Measurements from ENCODE around the gene LANCL2.
A peak's percentile ranks its signal among the peaks of the same experiment; 100 is the strongest.

Gene LANCL2

DNA sequence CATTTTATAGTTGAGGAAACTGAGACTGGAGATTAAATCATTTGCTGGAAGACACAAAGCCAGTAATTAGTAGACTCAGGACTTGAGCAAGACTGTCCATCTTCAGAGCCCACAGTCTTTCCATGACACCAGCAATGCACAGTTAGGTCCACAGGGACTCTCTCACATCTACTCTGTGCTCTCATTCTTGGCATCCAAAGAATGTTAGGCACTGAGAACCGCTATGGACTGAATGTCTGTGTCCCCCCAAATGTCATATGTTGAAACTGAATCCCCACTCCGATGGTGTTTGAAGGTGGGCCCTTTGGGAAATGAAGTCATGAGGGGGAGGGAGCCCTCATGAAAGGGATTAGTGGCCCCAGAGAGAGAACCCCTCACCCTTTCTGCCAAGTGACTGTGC lies 100.6 kb downstream of the LANCL2 start:
- no peak overlapping the region for H3K18ac ChIP-seq (ENCODE audit: low read depth in 1 of 2, low read length in 2 of 2)
- H2AFZ ChIP-seq (ENCODE audit: low read depth, low read length), result no peak overlapping the region
- peaks cover 18% of the 10 kb centered on the region for H3K9me3 ChIP-seq (ENCODE audit: control insufficient read depth, low read length)
- no peak overlapping the region for H3K4me2 ChIP-seq (ENCODE audit: low read length, poor library complexity, severe bottlenecking)
- H3K23ac ChIP-seq (ENCODE audit: low read length in 2 of 2), result no peak overlapping the region
- no peak overlapping the region for H3K14ac ChIP-seq (ENCODE audit: low read length in 2 of 2)
- H3K9ac ChIP-seq (ENCODE audit: low read length), result no peak overlapping the region
- DNase-seq, result peak; percentile 45
- H4K8ac ChIP-seq (ENCODE audit: low read length), result no peak overlapping the region
- no peak overlapping the region for H2BK12ac ChIP-seq (ENCODE audit: low read length in 2 of 2)
- H3K79me1 ChIP-seq (replicated peaks; ENCODE audit: low read length, poor library complexity, severe bottlenecking), result peaks cover 34% of the 10 kb centered on the region
- H2BK120ac ChIP-seq (ENCODE audit: low read depth, low read length), result no peak overlapping the region
- no peak overlapping the region for H3K4me3 ChIP-seq (ENCODE audit: insufficient read depth in 1 of 2, low read depth in 1 of 2, low read length in 2 of 2)
- peaks cover 16% of the 10 kb centered on the region for H3K4me1 ChIP-seq (ENCODE audit: control insufficient read depth, insufficient read depth, low read depth, low read length)
- H3K27me3 ChIP-seq (ENCODE audit: control insufficient read depth in 1 of 2, insufficient read depth in 1 of 2, low read length in 2 of 2), result no peaks in the 10 kb centered on the region
- no peak overlapping the region for H3K4ac ChIP-seq (ENCODE audit: low read depth in 1 of 2, low read length in 2 of 2)
- no peak overlapping the region for H3K27ac ChIP-seq (ENCODE audit: low read length, poor library complexity, severe bottlenecking)
- H4K91ac ChIP-seq (ENCODE audit: low read length), result no peak overlapping the region
- 48% methylated on average over 2 of the region's 2 CpGs for WGBS
- no peak overlapping the region for H2AK5ac ChIP-seq (ENCODE audit: low read length, severe bottlenecking)
- H2BK5ac ChIP-seq (ENCODE audit: low read depth, low read length, poor library complexity, severe bottlenecking), result no peak overlapping the region
- H2BK15ac ChIP-seq (ENCODE audit: low read depth, poor library complexity, severe bottlenecking), result no peak overlapping the region
- H3K36me3 ChIP-seq (ENCODE audit: control insufficient read depth in 1 of 2, insufficient read depth in 2 of 2, low read depth in 1 of 2, low read length in 2 of 2), result peaks cover 33 to 66% of the 10 kb centered on the region in 2 experiments

DNA sequence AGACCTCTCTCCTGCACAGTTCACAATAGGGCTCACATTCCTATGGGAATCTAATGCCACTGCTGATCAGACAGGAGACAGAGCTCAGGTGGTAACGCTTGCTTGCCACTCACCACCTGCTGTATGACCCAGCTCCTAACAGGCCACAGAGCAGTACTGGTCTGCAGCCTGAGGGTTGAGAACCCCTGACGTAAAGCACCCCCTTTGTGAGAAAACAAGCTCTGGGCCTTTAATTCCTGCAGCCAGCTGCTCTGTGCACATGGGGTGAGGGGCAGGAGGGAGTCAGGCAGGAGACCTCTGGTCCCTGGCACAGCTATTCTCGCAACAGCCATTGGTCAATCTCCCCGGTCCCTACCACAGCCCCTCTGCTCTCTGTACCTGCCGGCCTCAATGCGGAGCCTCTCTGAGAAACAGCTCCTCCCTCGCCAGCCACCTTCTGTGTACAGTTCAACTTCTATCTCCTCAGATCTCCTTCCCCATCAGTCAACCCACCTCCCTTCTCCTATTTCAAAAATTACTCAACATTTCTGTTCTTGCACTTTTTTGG lies 102.0 kb downstream of the LANCL2 start:
- Histone ChIP-seq H3K27me3 (ENCODE audit: control insufficient read depth in 1 of 2, insufficient read depth in 1 of 2, low read length in 2 of 2) (no peaks in the 10 kb centered on the region), H3K4me2 (ENCODE audit: low read length, poor library complexity, severe bottlenecking) (no peak overlapping the region), H2BK12ac (ENCODE audit: low read length in 2 of 2) (no peak overlapping the region), H2BK120ac (ENCODE audit: low read depth, low read length) (no peak overlapping the region), H3K4ac (ENCODE audit: low read depth in 1 of 2, low read length in 2 of 2) (no peak overlapping the region), H4K8ac (ENCODE audit: low read length) (no peak overlapping the region), H3K27ac (ENCODE audit: low read length, poor library complexity, severe bottlenecking) (no peak overlapping the region), H2BK15ac (ENCODE audit: low read depth, poor library complexity, severe bottlenecking) (no peak overlapping the region), H3K4me3 (ENCODE audit: insufficient read depth in 1 of 2, low read depth in 1 of 2, low read length in 2 of 2) (no peak overlapping the region), H3K18ac (ENCODE audit: low read depth in 1 of 2, low read length in 2 of 2) (no peak overlapping the region), H2AK5ac (ENCODE audit: low read length, severe bottlenecking) (no peak overlapping the region), H4K91ac (ENCODE audit: low read length) (no peak overlapping the region), H2AFZ (ENCODE audit: low read depth, low read length) (no peak overlapping the region), H3K23ac (ENCODE audit: low read length in 2 of 2) (no peak overlapping the region), H3K9me3 (ENCODE audit: control insufficient read depth, low read length) (peaks cover 14% of the 10 kb centered on the region), H3K36me3 (ENCODE audit: control insufficient read depth in 1 of 2, insufficient read depth in 2 of 2, low read depth in 1 of 2, low read length in 2 of 2) (peaks cover 33 to 71% of the 10 kb centered on the region in 2 experiments), H2BK5ac (ENCODE audit: low read depth, low read length, poor library complexity, severe bottlenecking) (no peak overlapping the region), H3K79me1 (replicated peaks; ENCODE audit: low read length, poor library complexity, severe bottlenecking) (peaks cover 34% of the 10 kb centered on the region), H3K9ac (ENCODE audit: low read length) (no peak overlapping the region), H3K4me1 (ENCODE audit: control insufficient read depth, insufficient read depth, low read depth, low read length) (peaks cover 16% of the 10 kb centered on the region), H3K14ac (ENCODE audit: low read length in 2 of 2) (no peak overlapping the region)
- WGBS, result 99% methylated on average over 7 of the region's 7 CpGs
- no peak for DNase-seq

DNA sequence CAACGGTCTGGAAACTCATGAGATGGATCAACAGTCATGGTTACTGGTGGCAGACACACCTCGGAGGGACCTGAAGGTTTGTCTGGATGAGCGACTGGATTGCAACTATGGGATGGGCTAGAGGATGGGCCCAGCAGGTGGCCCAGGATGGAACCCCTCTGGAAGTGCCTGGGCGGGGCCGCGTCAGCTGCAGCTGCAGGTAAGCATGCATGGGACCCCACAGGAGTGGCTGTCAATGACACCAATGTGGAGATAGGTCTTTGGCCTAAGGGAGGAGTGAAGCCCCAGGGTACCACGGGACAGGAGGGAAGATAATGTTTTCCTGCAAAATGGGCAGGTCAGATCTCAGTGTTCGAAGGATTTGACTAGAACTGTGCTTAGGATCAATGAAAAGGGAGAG lies 103.4 kb downstream of the LANCL2 start:
- no peaks in the 10 kb centered on the region for H3K27me3 ChIP-seq (ENCODE audit: control insufficient read depth in 1 of 2, insufficient read depth in 1 of 2, low read length in 2 of 2)
- no peak overlapping the region for H2BK12ac ChIP-seq (ENCODE audit: low read length in 2 of 2)
- H3K4me1 ChIP-seq (ENCODE audit: control insufficient read depth, insufficient read depth, low read depth, low read length), result peaks cover 18% of the 10 kb centered on the region
- H3K14ac ChIP-seq (ENCODE audit: low read length in 2 of 2), result no peak overlapping the region
- no peak for DNase-seq
- no peak overlapping the region for H2AK5ac ChIP-seq (ENCODE audit: low read length, severe bottlenecking)
- 98% methylated on average over 8 of the region's 8 CpGs for WGBS
- H2AFZ ChIP-seq (ENCODE audit: low read depth, low read length), result no peak overlapping the region
- no peak overlapping the region for H3K27ac ChIP-seq (ENCODE audit: low read length, poor library complexity, severe bottlenecking)
- H3K79me1 ChIP-seq (replicated peaks; ENCODE audit: low read length, poor library complexity, severe bottlenecking), result peaks cover 38% of the 10 kb centered on the region
- H3K4ac ChIP-seq (ENCODE audit: low read depth in 1 of 2, low read length in 2 of 2), result no peak overlapping the region
- H3K9me3 ChIP-seq (ENCODE audit: control insufficient read depth, low read length), result peaks cover 6% of the 10 kb centered on the region
- no peak overlapping the region for H4K91ac ChIP-seq (ENCODE audit: low read length)
- no peak overlapping the region for H3K4me2 ChIP-seq (ENCODE audit: low read length, poor library complexity, severe bottlenecking)
- no peak overlapping the region for H4K8ac ChIP-seq (ENCODE audit: low read length)
- peaks cover 38 to 71% of the 10 kb centered on the region in 2 experiments for H3K36me3 ChIP-seq (ENCODE audit: control insufficient read depth in 1 of 2, insufficient read depth in 2 of 2, low read depth in 1 of 2, low read length in 2 of 2)
- no peak overlapping the region for H3K4me3 ChIP-seq (ENCODE audit: insufficient read depth in 1 of 2, low read depth in 1 of 2, low read length in 2 of 2)
- H2BK5ac ChIP-seq (ENCODE audit: low read depth, low read length, poor library complexity, severe bottlenecking), result no peak overlapping the region
- no peak overlapping the region for H2BK15ac ChIP-seq (ENCODE audit: low read depth, poor library complexity, severe bottlenecking)
- no peak overlapping the region for H2BK120ac ChIP-seq (ENCODE audit: low read depth, low read length)
- no peak overlapping the region for H3K23ac ChIP-seq (ENCODE audit: low read length in 2 of 2)
- no peak overlapping the region for H3K9ac ChIP-seq (ENCODE audit: low read length)
- H3K18ac ChIP-seq (ENCODE audit: low read depth in 1 of 2, low read length in 2 of 2), result no peak overlapping the region

DNA sequence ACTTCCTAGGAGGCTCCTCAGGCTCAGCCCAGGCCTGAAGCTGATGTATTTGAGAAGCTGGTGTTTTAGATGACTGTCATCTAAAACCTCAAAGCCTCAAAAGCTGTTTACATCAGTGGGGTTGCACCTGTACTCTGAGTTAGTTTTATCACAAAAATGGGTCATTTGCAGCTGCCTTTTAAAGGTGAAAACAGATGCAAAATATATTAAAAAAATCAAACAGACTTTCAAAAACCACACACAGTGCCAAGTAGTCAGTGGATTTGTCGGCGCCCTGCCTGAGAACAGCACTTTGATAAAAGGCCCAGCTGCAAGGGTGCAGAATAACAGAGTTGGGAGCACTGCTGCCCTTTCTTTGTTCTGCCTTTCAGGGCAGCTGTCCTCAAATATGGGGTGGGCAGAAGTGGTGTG lies 104.1 kb downstream of the LANCL2 start:
- no peak overlapping the region for H3K23ac ChIP-seq (ENCODE audit: low read length in 2 of 2)
- no peak overlapping the region for H2BK5ac ChIP-seq (ENCODE audit: low read depth, low read length, poor library complexity, severe bottlenecking)
- H3K18ac ChIP-seq (ENCODE audit: low read depth in 1 of 2, low read length in 2 of 2), result no peak overlapping the region
- H2AK5ac ChIP-seq (ENCODE audit: low read length, severe bottlenecking), result no peak overlapping the region
- no peak overlapping the region for H2BK15ac ChIP-seq (ENCODE audit: low read depth, poor library complexity, severe bottlenecking)
- no peak overlapping the region for H3K4me2 ChIP-seq (ENCODE audit: low read length, poor library complexity, severe bottlenecking)
- 100% methylated on average over 2 of the region's 2 CpGs for WGBS
- H2BK120ac ChIP-seq (ENCODE audit: low read depth, low read length), result no peak overlapping the region
- no peak overlapping the region for H3K14ac ChIP-seq (ENCODE audit: low read length in 2 of 2)
- no peak overlapping the region for H4K91ac ChIP-seq (ENCODE audit: low read length)
- H3K4me3 ChIP-seq (ENCODE audit: insufficient read depth in 1 of 2, low read depth in 1 of 2, low read length in 2 of 2), result no peak overlapping the region
- H3K4me1 ChIP-seq (ENCODE audit: control insufficient read depth, insufficient read depth, low read depth, low read length), result peaks cover 14% of the 10 kb centered on the region
- H3K4ac ChIP-seq (ENCODE audit: low read depth in 1 of 2, low read length in 2 of 2), result no peak overlapping the region
- H2AFZ ChIP-seq (ENCODE audit: low read depth, low read length), result no peak overlapping the region
- peaks cover 2% of the 10 kb centered on the region for H3K9me3 ChIP-seq (ENCODE audit: control insufficient read depth, low read length)
- H2BK12ac ChIP-seq (ENCODE audit: low read length in 2 of 2), result no peak overlapping the region
- DNase-seq, result no peak
- no peak overlapping the region for H3K9ac ChIP-seq (ENCODE audit: low read length)
- H3K27ac ChIP-seq (ENCODE audit: low read length, poor library complexity, severe bottlenecking), result peak overlapping the region; percentile 17
- peaks cover 35 to 70% of the 10 kb centered on the region in 2 experiments for H3K36me3 ChIP-seq (ENCODE audit: control insufficient read depth in 1 of 2, insufficient read depth in 2 of 2, low read depth in 1 of 2, low read length in 2 of 2)
- peaks cover 36% of the 10 kb centered on the region for H3K79me1 ChIP-seq (replicated peaks; ENCODE audit: low read length, poor library complexity, severe bottlenecking)
- no peak overlapping the region for H4K8ac ChIP-seq (ENCODE audit: low read length)
- no peaks in the 10 kb centered on the region for H3K27me3 ChIP-seq (ENCODE audit: control insufficient read depth in 1 of 2, insufficient read depth in 1 of 2, low read length in 2 of 2)

All from mesenchymal stem cell (in vitro differentiated cells and primary cell).